Heart left ventricle (tissue), 16 donors: Measurements from ENCODE around the gene MLPH. TPM values are rescaled to one million over a fixed set of nuclear protein-coding genes. Genes with fewer than 3 reads are reported as not detected.
A peak's percentile ranks its signal among the peaks of the same experiment; 100 is the strongest.

Source experiments
- ATAC-seq, 4 donors: fragments of 200-7000 bp; cut with Tn5 transposase; one replicate each; pipeline ENCODE4 v1.9.1; 2020 to 2022; ENCODE audit warnings: moderate library complexity in 4 of 4, mild to moderate bottlenecking in 3 of 4, moderate number of reproducible peaks in 1 of 4
- DNase-seq, 5 donors: peaks; one replicate each; pipeline ENCODE4 v3.0.0-alpha.2; 2020
- H3K27ac ChIP-seq, 12 donors: fragments of 200-600 bp; sonication (generic) in 4 of 12; one replicate each; pipeline versions ENCODE4 v1.5.0 to v1.8.0; 2016 to 2022; ENCODE audit warnings: mild to moderate bottlenecking in 2 of 12
- H3K27me3 ChIP-seq, 9 donors: fragments of 200-600 bp; sonication (generic) in 2 of 9; one replicate each; pipeline versions ENCODE4 v1.5.1 to v1.8.0; 2016 to 2022; ENCODE audit warnings: mild to moderate bottlenecking in 3 of 9
- H3K36me3 ChIP-seq, 9 donors: fragments of 200-600 bp; sonication (generic) in 2 of 9; one replicate each; pipeline versions ENCODE4 v1.5.0 to v1.8.0; 2018 to 2022; ENCODE audit warnings: mild to moderate bottlenecking in 2 of 9
- H3K4me1 ChIP-seq, 12 donors: fragments of 200-600 bp; sonication (generic) in 4 of 12; one replicate each; pipeline versions ENCODE4 v1.5.0 to v1.8.0; 2016 to 2022; ENCODE audit warnings: mild to moderate bottlenecking in 3 of 12
- H3K4me3 ChIP-seq, 12 donors: fragments of 200-600 bp; sonication (generic) in 4 of 12; one replicate each; pipeline versions ENCODE4 v1.5.0 to v1.8.0; 2017 to 2022; ENCODE audit warnings: mild to moderate bottlenecking in 9 of 12, moderate library complexity in 4 of 12
- H3K9me3 ChIP-seq, 12 donors: fragments of 200-600 bp; sonication (generic) in 4 of 12; one replicate each; pipeline versions ENCODE4 v1.5.0 to v1.8.0; 2016 to 2022; ENCODE audit warnings: mild to moderate bottlenecking in 1 of 12
- POLR2A ChIP-seq, 2 donors: fragments of 450-650 bp; IDR thresholded peaks; one replicate each; pipeline ENCODE4 v1.6.1; 2017; ENCODE audit warnings: antibody characterized with exemption in 2 of 2, mild to moderate bottlenecking in 2 of 2, moderate library complexity in 2 of 2
- WGBS, 4 donors: extraction: QIAGEN DNeasy Blood & Tissue Kit in 2 of 4; methylation state at CpG; one replicate each; pipeline versions ENCODE4 v1.1.5 to v1.1.7; 2013 to 2018; 5-methylcytosine and 5-hydroxymethylcytosine counted together
- intact Hi-C, 10 donors: fragments of 100-400 bp; cut with DNase I; formaldehyde crosslinking; loops; one replicate each; pipeline versions ENCODE4 v1.11.1 to v1.14.2; 2022
- polyA plus RNA-seq, 2 donors: library from polyadenylated mRNA; stranded (reverse); fragments of 200-250 nt; gene quantifications; one replicate each; pipeline ENCODE4 v1.2.3, GENCODE V29; 2013
- total RNA-seq, 9 donors: library from RNA; depleted of rRNA in 2 of 9; stranded (reverse); fragments of >200 nt in 2 of 9; fragmentation: NEBNext Ultra II Directional in 3 of 9; extraction: Animal tissue kit (Norgen Biotek cat#: 25700) in 3 of 9; gene quantifications; one replicate each; pipeline versions ENCODE4 v1.1.0 to v1.2.4, GENCODE V29; 2016 to 2023
- TF ChIP-seq, protein P1 (sequence below), 12 donors: fragments of 200-600 bp; sonication (generic) in 4 of 12; IDR thresholded peaks; one replicate each; pipeline versions ENCODE4 v1.5.0 to v1.8.0; 2018 to 2022; ENCODE audit warnings: antibody characterized with exemption in 12 of 12, mild to moderate bottlenecking in 5 of 12
- donor health status: ischemic (EF 13 %, LVEDD 7.1; RV severe dilation, severe dysfunction).
- donor health status: healthy with polysubstance abuse.
- donor health status: DM: no; HTN: yes; CAD: no.
- donor health status: DM: no; HTN: no; CAD: no.
- donor health status: ischemic (EF 25% LVEDD 6.9; RV normal size, moderate dysfunction).
- donor health status: ischemic (EF 25% LVEDD 5.7; RV mildly dilated, moderate dysfunction).
- donor health status: healthy.
- donor health status: DM: yes; HTN: yes; CAD: no.
- donor health status: ischemic (EF 35%, LVEDD 5.7; RV mildly dilated, moderate dysfunction).
- donor health status: nonischemic (EF 11% LVEDD 7.7; RV severe dilation, severe dysfunction).
- donor health status: DM: yes; HTN: yes; CAD: no.
- donor health status: PGD.
- donor health status: ischemic (EF 29% LVEDD 5.4; RV normal size, mild dysfunction).
- donor health status: nonischemic (EF 23%, LVEDD 6.1; RV moderate dilation, normal function).

The MLPH gene
- total and polyA plus RNA-seq, 11 donors: 18.3 to 60.3 (median 30.7) TPM

DNA sequence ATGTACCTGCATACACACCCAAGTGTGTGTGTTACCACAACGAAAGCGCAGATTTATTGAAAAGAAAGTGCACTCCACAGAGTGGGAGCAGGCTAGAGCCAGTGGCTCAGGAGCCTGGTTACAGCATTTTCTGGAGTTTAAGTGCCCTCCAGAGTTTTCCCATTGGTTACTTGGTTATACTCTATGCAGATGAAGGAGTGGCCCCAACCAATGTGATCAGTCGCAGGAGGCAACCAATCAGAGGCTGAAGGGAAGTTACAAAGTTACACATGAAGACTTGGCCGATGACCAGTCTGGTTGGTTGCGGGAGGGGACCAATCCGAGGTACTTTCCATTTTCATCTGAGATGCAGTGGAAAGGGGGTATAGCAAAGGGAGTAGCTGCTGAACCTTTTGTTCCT lies 65.9 kb downstream of the MLPH start:
- Histone ChIP-seq H3K36me3 (peaks cover 0 to 16% (median 9%) of the 10 kb centered on the region in 9 donors), H3K4me1 (peaks cover 0 to 4% (median 0%) of the 10 kb centered on the region in 12 donors), H3K4me3 (no peak overlapping the region), H3K27me3 (no peaks in the 10 kb centered on the region), H3K27ac (no peak overlapping the region), H3K9me3 (peaks cover 0 to 17% (median 11%) of the 10 kb centered on the region in 12 donors)
- TF ChIP-seq, protein P1, sequence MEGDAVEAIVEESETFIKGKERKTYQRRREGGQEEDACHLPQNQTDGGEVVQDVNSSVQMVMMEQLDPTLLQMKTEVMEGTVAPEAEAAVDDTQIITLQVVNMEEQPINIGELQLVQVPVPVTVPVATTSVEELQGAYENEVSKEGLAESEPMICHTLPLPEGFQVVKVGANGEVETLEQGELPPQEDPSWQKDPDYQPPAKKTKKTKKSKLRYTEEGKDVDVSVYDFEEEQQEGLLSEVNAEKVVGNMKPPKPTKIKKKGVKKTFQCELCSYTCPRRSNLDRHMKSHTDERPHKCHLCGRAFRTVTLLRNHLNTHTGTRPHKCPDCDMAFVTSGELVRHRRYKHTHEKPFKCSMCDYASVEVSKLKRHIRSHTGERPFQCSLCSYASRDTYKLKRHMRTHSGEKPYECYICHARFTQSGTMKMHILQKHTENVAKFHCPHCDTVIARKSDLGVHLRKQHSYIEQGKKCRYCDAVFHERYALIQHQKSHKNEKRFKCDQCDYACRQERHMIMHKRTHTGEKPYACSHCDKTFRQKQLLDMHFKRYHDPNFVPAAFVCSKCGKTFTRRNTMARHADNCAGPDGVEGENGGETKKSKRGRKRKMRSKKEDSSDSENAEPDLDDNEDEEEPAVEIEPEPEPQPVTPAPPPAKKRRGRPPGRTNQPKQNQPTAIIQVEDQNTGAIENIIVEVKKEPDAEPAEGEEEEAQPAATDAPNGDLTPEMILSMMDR (IDR thresholded peaks at IDR 0.05): no peak
- no peak for TF ChIP-seq POLR2A (IDR thresholded peaks at IDR 0.05)
- DNase-seq (no peak), ATAC-seq (no peak)
- intact Hi-C loops: loop anchor here in 1 of 10 donors (5.0 kb wide), 1 partner anchor 36 kb away; no protein-coding TSS in a partner anchor
- 76 to 94% (median 83%) methylated on average over 6 of the region's 6 CpGs for WGBS, 4 donors

DNA sequence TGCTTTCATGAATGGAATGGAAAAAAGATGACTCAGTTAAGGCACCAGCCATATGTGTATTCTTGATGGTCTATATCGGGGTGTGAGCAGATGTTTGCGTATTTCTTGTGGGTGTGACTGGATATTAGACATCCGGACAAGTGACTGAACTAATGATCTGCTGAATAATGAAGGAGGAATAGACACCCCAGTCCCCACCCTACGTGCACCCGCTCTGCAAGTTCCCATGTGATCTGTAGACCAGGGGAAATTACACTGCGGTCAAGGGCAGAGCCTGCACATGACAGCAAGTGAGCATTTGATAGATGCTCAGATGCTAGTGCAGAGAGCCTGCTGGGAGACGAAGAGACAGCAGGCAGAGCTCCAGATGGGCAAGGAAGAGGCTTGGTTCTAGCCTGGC lies 66.9 kb downstream of the MLPH start:
- Histone ChIP-seq H3K27ac (no peak overlapping the region), H3K4me1 (peaks cover 0 to 5% (median under 1%) of the 10 kb centered on the region in 12 donors), H3K27me3 (no peaks in the 10 kb centered on the region), H3K9me3 (peaks cover 0 to 17% (median 11%) of the 10 kb centered on the region in 12 donors), H3K36me3 (peaks cover 0 to 14% (median 9%) of the 10 kb centered on the region in 9 donors), H3K4me3 (no peak overlapping the region)
- intact Hi-C loops: loop anchor here in 1 of 10 donors (5.0 kb wide), 1 partner anchor 37 kb away; no protein-coding TSS in a partner anchor
- DNase-seq: no peak
- ATAC-seq: no peak
- WGBS, 4 donors: 76 to 91% (median 85%) methylated on average over 7 of the region's 7 CpGs
- TF ChIP-seq, protein P1 (IDR thresholded peaks at IDR 0.05): no peak
- TF ChIP-seq POLR2A (IDR thresholded peaks at IDR 0.05): no peak

DNA sequence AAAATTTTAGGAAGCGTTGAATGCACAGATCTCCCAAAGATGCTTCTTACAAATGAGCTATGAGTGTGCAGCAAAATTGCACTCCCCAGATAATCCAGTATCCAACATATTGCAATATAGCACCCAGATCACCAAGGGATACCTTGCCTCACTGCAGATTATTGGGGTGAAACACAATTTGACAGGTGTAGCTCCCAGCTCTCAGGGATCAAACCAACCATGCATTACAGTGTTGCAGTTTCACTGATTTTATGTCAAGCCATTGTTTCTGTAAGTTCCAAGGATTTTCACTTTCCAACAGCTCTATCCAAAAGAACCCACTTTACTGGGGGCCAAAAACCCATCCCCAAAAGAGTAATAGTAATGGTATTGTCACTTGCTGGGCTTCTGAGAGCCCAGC lies 68.5 kb downstream of the MLPH start:
- ATAC-seq (no peak), DNase-seq (no peak)
- Histone ChIP-seq H3K4me3 (no peak overlapping the region), H3K27ac (no peak overlapping the region), H3K36me3 (peaks cover 0 to 14% (median 9%) of the 10 kb centered on the region in 9 donors), H3K27me3 (no peaks in the 10 kb centered on the region), H3K9me3 (peaks cover 0 to 17% (median 11%) of the 10 kb centered on the region in 12 donors), H3K4me1 (peaks cover 0 to 11% (median 6%) of the 10 kb centered on the region in 12 donors)
- TF ChIP-seq POLR2A (IDR thresholded peaks at IDR 0.05): no peak
- TF ChIP-seq, protein P1 (IDR thresholded peaks at IDR 0.05): no peak
- 98 to 100% (median 100%) methylated on average over 1 of the region's 1 CpG for WGBS, 4 donors
- intact Hi-C loops: no loop called here

DNA sequence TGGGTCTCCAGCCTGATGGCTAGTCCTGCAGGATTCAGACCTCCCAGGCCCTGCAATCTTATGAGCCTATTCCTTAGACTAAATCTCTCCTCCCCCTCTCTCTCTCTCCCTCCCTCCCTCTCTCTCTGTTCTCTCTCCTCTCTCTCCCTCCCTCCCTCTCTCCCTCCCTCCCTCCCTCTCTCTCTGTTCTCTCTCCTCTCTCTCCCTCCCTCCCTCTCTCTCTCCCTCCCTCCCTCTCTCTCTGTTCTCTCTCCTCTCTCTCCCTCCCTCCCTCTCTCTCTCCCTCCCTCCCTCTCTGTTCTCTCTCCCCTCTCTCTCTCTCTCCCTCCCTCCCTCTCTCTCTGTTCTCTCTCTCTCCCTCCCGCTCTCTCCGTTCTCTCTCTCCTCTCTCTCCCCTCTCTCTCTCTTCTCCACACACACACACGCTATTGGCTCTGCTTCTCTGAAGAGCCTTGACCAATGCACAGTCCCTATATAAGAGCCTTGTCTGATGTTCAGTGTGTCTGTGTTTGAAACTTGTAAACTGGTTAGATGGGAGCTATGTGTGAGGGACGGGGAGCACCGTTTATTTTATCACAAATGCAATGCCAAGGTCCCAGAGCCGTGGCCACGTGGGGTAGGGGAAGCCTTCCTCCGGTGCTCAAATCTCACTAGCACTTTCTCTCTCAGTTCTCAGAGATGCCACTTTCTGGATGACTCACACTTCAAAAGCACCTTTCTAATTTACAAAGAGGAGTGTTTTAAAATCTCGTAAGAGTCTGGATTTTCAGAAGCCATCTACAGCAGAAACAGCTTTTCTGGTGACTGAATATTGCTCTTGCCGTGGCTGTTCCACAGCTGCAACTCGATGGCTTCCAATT lies 70.0 kb downstream of the MLPH start:
- H3K4me3 ChIP-seq: no peak overlapping the region
- H3K36me3 ChIP-seq: peaks cover 0 to 14% (median 5%) of the 10 kb centered on the region in 9 donors
- WGBS, 4 donors: 58 to 63% (median 63%) methylated on average over 11 of the region's 11 CpGs
- H3K27ac ChIP-seq: peak overlapping the region in 1 of 12 donors; percentile 47
- no peak for ATAC-seq
- TF ChIP-seq, protein P1 (IDR thresholded peaks at IDR 0.05): peak in 1 of 12 donors; percentile 19
- TF ChIP-seq POLR2A (IDR thresholded peaks at IDR 0.05): no peak
- DNase-seq: no peak
- H3K9me3 ChIP-seq: peaks cover 0 to 17% (median 11%) of the 10 kb centered on the region in 12 donors
- no peaks in the 10 kb centered on the region for H3K27me3 ChIP-seq
- intact Hi-C loops: no loop called here
- H3K4me1 ChIP-seq: peaks cover 0 to 11% (median 6%) of the 10 kb centered on the region in 12 donors
